ENCODE data around the gene MLLT6.

Gene MLLT6

GRCh38 chr17:38704606-38705522 is at the start of gene MLLT6:
Gene MLLT6 (plus strand): TSS chr17:38705273. CDS start chr17:38705633, 360 bp downstream.
- peak within 1 kb of the TSS; percentile 91 for H3K4me3 ChIP-seq (ENCODE audit: low read depth, low read length)
- TF ChIP-seq, protein P1, sequence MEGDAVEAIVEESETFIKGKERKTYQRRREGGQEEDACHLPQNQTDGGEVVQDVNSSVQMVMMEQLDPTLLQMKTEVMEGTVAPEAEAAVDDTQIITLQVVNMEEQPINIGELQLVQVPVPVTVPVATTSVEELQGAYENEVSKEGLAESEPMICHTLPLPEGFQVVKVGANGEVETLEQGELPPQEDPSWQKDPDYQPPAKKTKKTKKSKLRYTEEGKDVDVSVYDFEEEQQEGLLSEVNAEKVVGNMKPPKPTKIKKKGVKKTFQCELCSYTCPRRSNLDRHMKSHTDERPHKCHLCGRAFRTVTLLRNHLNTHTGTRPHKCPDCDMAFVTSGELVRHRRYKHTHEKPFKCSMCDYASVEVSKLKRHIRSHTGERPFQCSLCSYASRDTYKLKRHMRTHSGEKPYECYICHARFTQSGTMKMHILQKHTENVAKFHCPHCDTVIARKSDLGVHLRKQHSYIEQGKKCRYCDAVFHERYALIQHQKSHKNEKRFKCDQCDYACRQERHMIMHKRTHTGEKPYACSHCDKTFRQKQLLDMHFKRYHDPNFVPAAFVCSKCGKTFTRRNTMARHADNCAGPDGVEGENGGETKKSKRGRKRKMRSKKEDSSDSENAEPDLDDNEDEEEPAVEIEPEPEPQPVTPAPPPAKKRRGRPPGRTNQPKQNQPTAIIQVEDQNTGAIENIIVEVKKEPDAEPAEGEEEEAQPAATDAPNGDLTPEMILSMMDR (IDR thresholded peaks at IDR 0.05; ENCODE audit: low read depth, low read length, missing control alignments) = no peak
- in situ Hi-C loops (cut with HindIII; ENCODE audit: low sequenced_read_pairs) = no loop called here
- peak; percentile 39 for DNase-seq (ENCODE audit: low read depth)

DNA sequence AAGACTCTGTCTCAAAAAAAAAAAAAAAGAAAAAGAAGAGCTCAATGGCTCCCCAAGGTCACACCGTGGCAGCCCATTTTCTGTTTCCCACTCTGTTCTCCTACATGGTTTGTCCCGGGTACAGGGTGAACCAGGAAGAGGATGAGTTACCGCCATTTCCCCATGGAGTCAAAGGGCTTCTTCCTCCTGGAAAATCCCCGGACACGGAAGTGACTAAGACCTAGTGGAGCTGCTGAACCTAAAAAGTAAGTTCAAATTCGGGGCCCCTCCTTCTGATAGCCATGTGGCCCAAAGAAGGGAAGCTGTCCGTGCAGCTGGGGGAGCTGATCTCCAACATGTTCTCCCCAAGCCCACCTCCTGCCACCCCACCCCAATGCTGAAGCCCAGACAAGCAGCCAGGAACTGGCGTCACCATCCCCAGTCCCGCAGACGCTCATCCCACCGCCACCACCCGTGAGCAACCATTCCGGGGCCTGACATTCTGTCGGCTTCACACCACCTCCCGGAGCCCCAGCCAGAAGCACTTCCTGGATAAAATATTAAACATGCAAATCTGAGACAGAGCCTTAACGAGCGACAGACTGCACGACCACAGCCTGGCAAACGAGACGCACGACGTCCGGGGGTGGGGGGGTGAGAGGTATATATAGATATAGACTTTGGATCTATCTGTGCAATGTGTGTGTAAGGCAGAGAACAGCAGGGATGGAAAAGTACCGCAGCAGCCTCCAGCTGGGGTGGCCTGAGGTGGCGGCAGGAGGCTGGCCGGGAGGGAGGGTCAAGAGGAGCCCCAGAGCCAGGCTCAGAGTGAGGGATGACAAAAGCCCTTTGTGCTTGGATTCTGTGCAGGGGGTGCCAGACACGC is 47.9 kb upstream of the MLLT6 start:
- H3K4me3 ChIP-seq (ENCODE audit: low read depth, low read length) = no peak overlapping the region
- no peak for DNase-seq (ENCODE audit: low read depth)
- in situ Hi-C loops (cut with HindIII; ENCODE audit: low sequenced_read_pairs) = no loop called here
- TF ChIP-seq, protein P1 (IDR thresholded peaks at IDR 0.05; ENCODE audit: low read depth, low read length, missing control alignments) = no peak

DNA sequence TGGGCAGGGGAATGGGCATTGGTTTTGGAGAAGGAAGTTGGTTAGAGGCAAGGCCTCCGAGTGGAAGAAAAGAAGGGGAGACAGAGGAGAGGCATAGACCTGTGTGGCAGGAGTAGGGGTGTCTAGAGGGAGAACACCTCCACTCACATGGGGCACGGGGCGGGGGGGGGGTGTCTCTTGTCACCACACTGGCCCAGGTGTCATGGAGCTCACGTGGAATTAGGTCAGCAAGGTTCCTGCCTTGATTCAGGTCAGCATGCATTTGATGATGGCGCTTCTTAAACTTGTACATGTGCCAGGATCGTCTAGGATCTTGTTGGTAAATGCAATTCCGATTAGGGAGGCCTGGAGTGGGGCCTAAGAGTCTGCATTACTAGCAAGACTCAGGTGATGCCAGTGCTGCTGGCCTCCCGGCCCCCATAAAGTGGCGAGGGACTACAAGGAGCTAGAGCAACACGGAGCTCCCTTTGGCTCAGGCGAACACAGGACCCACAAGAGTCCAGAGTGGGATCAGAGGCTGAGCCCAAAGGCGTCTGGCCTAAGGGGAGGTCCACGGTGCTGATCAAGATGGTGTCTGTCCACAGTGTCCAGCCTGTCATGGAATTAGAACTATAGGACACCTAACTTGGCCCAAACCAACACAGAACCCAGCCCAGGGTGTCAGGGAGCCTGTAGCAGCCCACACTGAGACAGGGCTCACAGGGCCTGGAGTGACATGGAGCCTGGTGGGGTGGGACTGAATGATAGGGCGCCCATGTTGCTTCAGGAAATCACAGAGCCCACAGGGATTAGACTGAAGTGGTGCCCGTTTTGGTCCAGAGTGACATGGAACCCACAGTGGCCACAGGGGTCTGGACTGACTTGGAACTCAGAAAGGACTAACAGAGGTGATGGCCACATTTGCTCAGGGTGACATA is 47.0 kb upstream of the MLLT6 start:
- in situ Hi-C loops (cut with HindIII; ENCODE audit: low sequenced_read_pairs) = no loop called here
- TF ChIP-seq, protein P1 (IDR thresholded peaks at IDR 0.05; ENCODE audit: low read depth, low read length, missing control alignments) = no peak
- DNase-seq (ENCODE audit: low read depth) = no peak
- no peak overlapping the region for H3K4me3 ChIP-seq (ENCODE audit: low read depth, low read length)

DNA sequence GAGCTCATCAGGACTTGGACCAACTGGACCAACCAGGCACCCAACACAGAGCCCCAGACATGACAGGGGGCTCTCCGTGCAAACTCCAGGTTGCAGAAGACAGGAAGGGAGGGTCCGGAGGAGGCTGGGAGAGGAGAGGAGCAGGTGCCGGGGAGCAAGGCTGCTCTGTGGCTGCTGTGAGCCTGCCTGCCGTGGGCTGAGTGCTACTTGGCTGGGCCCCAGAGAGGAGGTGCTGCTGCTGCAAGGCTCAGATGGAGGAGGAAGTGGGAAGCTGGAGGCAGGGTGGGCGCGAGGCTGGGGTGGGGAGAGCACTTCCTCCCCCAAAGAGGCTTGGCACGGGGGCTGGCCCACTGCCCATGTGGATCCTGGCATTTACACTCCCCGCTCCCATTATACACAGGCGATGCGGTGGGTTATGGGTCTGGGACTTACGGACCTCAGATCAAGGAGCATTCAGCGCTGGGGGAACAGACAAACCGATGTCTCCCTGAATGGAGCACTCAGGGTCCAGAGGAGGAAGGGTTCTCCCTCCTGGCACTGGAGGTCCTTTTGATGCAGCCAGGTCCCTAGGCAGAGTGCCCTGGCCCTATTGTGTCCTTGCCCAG is 46.2 kb upstream of the MLLT6 start:
- in situ Hi-C loops (cut with HindIII; ENCODE audit: low sequenced_read_pairs) = no loop called here
- H3K4me3 ChIP-seq (ENCODE audit: low read depth, low read length) = no peak overlapping the region
- TF ChIP-seq, protein P1 (IDR thresholded peaks at IDR 0.05; ENCODE audit: low read depth, low read length, missing control alignments) = no peak
- DNase-seq (ENCODE audit: low read depth) = no peak

- DNase-seq (ENCODE audit: low read depth) = no peak
- TF ChIP-seq, protein P1 (IDR thresholded peaks at IDR 0.05; ENCODE audit: low read depth, low read length, missing control alignments) = no peak
- in situ Hi-C loops (cut with HindIII; ENCODE audit: low sequenced_read_pairs) = no loop called here
- no peak overlapping the region for H3K4me3 ChIP-seq (ENCODE audit: low read depth, low read length)
Measured at GRCh38 chr17:38659415-38659814, 45.7 kb upstream of the MLLT6 start.

Data from astrocyte of the cerebellum (primary cell).